Measurements from ENCODE around the gene HEPHL1.
"Not testable (repeated sequence)": the region's sequence is repeated elsewhere in the genome, so short reads cannot be mapped to it uniquely, and the experiment has no call there.

HEPHL1 gene

DNA sequence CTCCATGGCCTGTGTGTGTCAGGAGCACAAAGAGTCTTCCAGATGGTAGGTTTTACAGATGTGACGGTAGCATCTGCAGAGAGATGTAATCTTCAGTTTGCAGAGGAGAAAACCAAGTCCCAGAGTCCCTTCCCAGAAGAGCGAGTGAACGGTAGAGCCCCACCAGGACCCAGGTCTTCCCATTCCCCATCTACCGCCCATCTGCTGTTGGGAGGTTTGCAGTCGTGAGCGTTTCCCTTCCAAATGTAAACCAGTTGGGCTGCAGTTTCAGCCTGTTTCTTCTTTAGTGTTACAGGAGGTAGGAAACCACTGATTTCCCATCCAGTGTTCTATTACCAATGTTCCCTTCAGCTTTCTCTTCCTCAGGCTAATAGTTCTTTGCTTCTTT, 131.5 kb downstream of the HEPHL1 start:
- Histone ChIP-seq H3K4me2 (ENCODE audit: low read length) (no peak overlapping the region), H3K36me3 (ENCODE audit: insufficient read depth, low read length) (no peaks in the 10 kb centered on the region), H3K27me3 (ENCODE audit: insufficient read depth, low read length) (no peaks in the 10 kb centered on the region), H2AFZ (ENCODE audit: low read length) (no peak overlapping the region), H3K4me1 (ENCODE audit: insufficient read depth, low read length, severe bottlenecking) (no peaks in the 10 kb centered on the region), H4K20me1 (ENCODE audit: insufficient read depth, low read length) (no peaks in the 10 kb centered on the region), H3K79me2 (ENCODE audit: insufficient read depth, low read length) (no peaks in the 10 kb centered on the region), H3K9me3 (ENCODE audit: low read length) (no peaks in the 10 kb centered on the region), H3K9ac (ENCODE audit: low read length) (no peak overlapping the region), H3K9me2 (ENCODE audit: low read depth, low read length) (no peaks in the 10 kb centered on the region), H3F3A (ENCODE audit: insufficient read depth, low read length) (no peaks in the 10 kb centered on the region), H3K27ac (ENCODE audit: low read depth, low read length, poor library complexity, severe bottlenecking) (no peak overlapping the region), H3K4me3 (ENCODE audit: low read depth, low read length, poor library complexity, severe bottlenecking) (no peak overlapping the region)
- TF ChIP-seq, protein P1, sequence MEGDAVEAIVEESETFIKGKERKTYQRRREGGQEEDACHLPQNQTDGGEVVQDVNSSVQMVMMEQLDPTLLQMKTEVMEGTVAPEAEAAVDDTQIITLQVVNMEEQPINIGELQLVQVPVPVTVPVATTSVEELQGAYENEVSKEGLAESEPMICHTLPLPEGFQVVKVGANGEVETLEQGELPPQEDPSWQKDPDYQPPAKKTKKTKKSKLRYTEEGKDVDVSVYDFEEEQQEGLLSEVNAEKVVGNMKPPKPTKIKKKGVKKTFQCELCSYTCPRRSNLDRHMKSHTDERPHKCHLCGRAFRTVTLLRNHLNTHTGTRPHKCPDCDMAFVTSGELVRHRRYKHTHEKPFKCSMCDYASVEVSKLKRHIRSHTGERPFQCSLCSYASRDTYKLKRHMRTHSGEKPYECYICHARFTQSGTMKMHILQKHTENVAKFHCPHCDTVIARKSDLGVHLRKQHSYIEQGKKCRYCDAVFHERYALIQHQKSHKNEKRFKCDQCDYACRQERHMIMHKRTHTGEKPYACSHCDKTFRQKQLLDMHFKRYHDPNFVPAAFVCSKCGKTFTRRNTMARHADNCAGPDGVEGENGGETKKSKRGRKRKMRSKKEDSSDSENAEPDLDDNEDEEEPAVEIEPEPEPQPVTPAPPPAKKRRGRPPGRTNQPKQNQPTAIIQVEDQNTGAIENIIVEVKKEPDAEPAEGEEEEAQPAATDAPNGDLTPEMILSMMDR (IDR thresholded peaks at IDR 0.05; ENCODE audit: low read length) = no peak
- no peak for TF ChIP-seq EZH2 (IDR thresholded peaks at IDR 0.05; ENCODE audit: borderline replicate concordance, low read length)

DNA sequence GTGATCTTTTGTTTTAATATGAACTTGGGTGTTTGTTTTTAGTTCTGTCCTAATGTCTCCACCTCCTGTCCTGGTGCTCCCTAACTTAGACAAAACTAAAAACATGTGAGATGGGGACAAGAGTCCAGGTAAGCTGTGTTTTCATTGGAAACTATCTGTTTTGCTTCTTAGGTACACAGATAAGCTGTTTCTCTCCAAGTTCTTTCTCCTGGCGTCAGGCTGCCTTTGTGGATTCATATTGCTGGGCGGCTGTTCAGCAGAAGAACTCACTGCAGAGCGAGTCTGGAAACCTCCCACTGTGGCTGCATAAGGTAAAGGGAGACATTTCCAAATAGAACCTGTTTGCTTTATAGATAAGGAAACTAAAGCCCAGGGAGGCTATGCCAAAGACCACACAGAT, 132.2 kb downstream of the HEPHL1 start:
- TF ChIP-seq, protein P1 (IDR thresholded peaks at IDR 0.05; ENCODE audit: low read length) = no peak
- no peak for TF ChIP-seq EZH2 (IDR thresholded peaks at IDR 0.05; ENCODE audit: borderline replicate concordance, low read length)
- Histone ChIP-seq H3F3A (ENCODE audit: insufficient read depth, low read length) (no peaks in the 10 kb centered on the region), H4K20me1 (ENCODE audit: insufficient read depth, low read length) (no peaks in the 10 kb centered on the region), H3K9me3 (ENCODE audit: low read length) (no peaks in the 10 kb centered on the region), H3K79me2 (ENCODE audit: insufficient read depth, low read length) (no peaks in the 10 kb centered on the region), H3K36me3 (ENCODE audit: insufficient read depth, low read length) (no peaks in the 10 kb centered on the region), H3K4me3 (ENCODE audit: low read depth, low read length, poor library complexity, severe bottlenecking) (no peak overlapping the region), H3K27ac (ENCODE audit: low read depth, low read length, poor library complexity, severe bottlenecking) (no peak overlapping the region), H3K4me2 (ENCODE audit: low read length) (no peak overlapping the region), H3K27me3 (ENCODE audit: insufficient read depth, low read length) (no peaks in the 10 kb centered on the region), H3K4me1 (ENCODE audit: insufficient read depth, low read length, severe bottlenecking) (no peaks in the 10 kb centered on the region), H3K9me2 (ENCODE audit: low read depth, low read length) (no peaks in the 10 kb centered on the region), H3K9ac (ENCODE audit: low read length) (no peak overlapping the region), H2AFZ (ENCODE audit: low read length) (no peak overlapping the region)

DNA sequence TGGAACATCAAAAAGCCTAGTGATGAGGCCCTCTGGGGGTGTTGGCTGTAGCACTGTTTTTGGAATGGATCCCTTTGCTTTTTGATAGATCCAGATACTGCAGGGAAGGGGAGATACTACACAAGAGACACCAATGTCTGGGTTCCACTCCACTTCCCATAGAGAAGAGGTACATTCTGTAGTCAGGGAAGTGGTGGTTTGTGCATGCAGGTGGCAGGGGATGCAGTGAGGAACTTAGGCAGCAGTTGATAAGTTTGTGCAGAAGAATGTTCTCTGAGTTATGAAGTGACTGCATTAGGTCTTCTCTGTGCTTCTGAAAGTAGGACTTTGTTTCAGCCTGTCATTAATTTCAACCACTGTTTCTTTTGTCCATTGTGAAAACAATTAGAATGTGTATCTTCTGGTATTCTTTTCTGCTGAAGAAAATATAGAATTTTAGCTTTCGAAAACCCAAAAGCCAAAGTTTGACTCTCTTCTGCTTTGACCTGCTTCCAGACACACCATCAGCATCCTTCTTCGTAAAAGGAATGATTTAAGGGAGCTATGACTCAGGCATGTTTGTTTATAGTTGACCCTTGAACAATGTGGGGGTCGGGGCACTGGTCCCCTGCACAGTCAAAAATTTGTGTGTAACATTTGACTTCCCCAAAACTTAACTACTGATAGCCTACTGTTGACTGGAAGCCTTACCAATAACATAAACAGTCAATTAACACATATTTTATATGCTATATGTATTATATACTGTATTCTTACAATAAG, 133.1 kb downstream of the HEPHL1 start:
- Histone ChIP-seq H3K9me2 (ENCODE audit: low read depth, low read length) (no peaks in the 10 kb centered on the region), H3K4me2 (ENCODE audit: low read length) (no peak overlapping the region), H3K9ac (ENCODE audit: low read length) (no peak overlapping the region), H3K27me3 (ENCODE audit: insufficient read depth, low read length) (no peaks in the 10 kb centered on the region), H3K4me1 (ENCODE audit: insufficient read depth, low read length, severe bottlenecking) (no peaks in the 10 kb centered on the region), H4K20me1 (ENCODE audit: insufficient read depth, low read length) (no peaks in the 10 kb centered on the region), H3F3A (ENCODE audit: insufficient read depth, low read length) (no peaks in the 10 kb centered on the region), H3K9me3 (ENCODE audit: low read length) (no peaks in the 10 kb centered on the region), H2AFZ (ENCODE audit: low read length) (no peak overlapping the region), H3K79me2 (ENCODE audit: insufficient read depth, low read length) (no peaks in the 10 kb centered on the region), H3K27ac (ENCODE audit: low read depth, low read length, poor library complexity, severe bottlenecking) (no peak overlapping the region), H3K36me3 (ENCODE audit: insufficient read depth, low read length) (no peaks in the 10 kb centered on the region), H3K4me3 (ENCODE audit: low read depth, low read length, poor library complexity, severe bottlenecking) (no peak overlapping the region)
- TF ChIP-seq, protein P1 (IDR thresholded peaks at IDR 0.05; ENCODE audit: low read length) = no peak
- TF ChIP-seq EZH2 (IDR thresholded peaks at IDR 0.05; ENCODE audit: borderline replicate concordance, low read length) = no peak

DNA sequence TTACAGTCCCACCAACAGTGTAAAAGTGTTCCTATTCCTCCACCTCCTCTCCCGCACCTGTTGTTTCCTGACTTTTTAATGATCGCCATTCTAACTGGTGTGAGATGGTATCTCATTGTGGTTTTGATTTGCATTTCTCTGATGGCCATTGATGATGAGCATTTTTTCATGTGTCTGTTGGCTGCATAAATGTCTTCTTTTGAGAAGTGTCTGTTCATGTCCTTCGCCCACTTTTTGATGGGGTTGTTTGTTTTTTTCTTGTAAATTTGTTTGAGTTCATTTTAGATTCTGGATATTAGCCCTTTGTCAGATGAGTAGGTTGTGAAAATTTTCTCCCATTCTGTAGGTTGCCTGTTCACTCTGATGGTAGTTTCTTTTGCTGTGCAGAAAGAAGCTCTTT, 136.2 kb downstream of the HEPHL1 start:
- not testable (repeated sequence) for H3K4me2 ChIP-seq (ENCODE audit: low read length)

More for the DNA sequence above, 136.2 kb downstream of the HEPHL1 start:
- not testable (repeated sequence) for H2AFZ ChIP-seq (ENCODE audit: low read length); H3K4me3 ChIP-seq (ENCODE audit: low read depth, low read length, poor library complexity, severe bottlenecking); H3K27me3 ChIP-seq (ENCODE audit: insufficient read depth, low read length); H3K36me3 ChIP-seq (ENCODE audit: insufficient read depth, low read length); H4K20me1 ChIP-seq (ENCODE audit: insufficient read depth, low read length); H3F3A ChIP-seq (ENCODE audit: insufficient read depth, low read length); H3K9me3 ChIP-seq (ENCODE audit: low read length); H3K27ac ChIP-seq (ENCODE audit: low read depth, low read length, poor library complexity, severe bottlenecking); H3K9ac ChIP-seq (ENCODE audit: low read length); H3K4me1 ChIP-seq (ENCODE audit: insufficient read depth, low read length, severe bottlenecking); H3K79me2 ChIP-seq (ENCODE audit: insufficient read depth, low read length); H3K9me2 ChIP-seq (ENCODE audit: low read depth, low read length)

Measured in OCI-LY1 (cell line).